NK-92 (cell line): ENCODE measurements around the gene CCDC169.
"Not testable (repeated sequence)": the region's sequence is repeated elsewhere in the genome, so short reads cannot be mapped to it uniquely, and the experiment has no call there.

Source experiments
- DNase-seq: peaks from one replicate; lab custom pipeline; 2025; ENCODE audit not compliant: unreplicated experiment; lab: John Stamatoyannopoulos, UW

Gene CCDC169

GRCh38 chr13:36319793-36320192 is 22.2 kb upstream of the CCDC169 start:
- DNase-seq: not testable (repeated sequence)

GRCh38 chr13:36313047-36313969 is 15.7 kb upstream of the CCDC169 start:
- DNase-seq: no peak

GRCh38 chr13:36310417-36311108 is 12.9 kb upstream of the CCDC169 start:
- DNase-seq: no peak

GRCh38 chr13:36302289-36302688 is 4.7 kb upstream of the CCDC169 start:
- DNase-seq: no peak

GRCh38 chr13:36299469-36299868 is 1.9 kb upstream of the CCDC169 start:
- not testable (repeated sequence) for DNase-seq

GRCh38 chr13:36298535-36299068 is 988 bp upstream of the CCDC169 start:
- DNase-seq: no peak

- DNase-seq: no peak
Observed at GRCh38 chr13:36294096-36294495, 3.5 kb downstream of the CCDC169 start.

GRCh38 chr13:36293497-36293896 is 4.1 kb downstream of the CCDC169 start:
- no peak for DNase-seq

GRCh38 chr13:36288794-36289391 is 8.7 kb downstream of the CCDC169 start:
- DNase-seq: no peak

- DNase-seq: no peak
Observed at GRCh38 chr13:36286006-36286405, 11.6 kb downstream of the CCDC169 start.

GRCh38 chr13:36282821-36283432 is 14.7 kb downstream of the CCDC169 start:
- no peak for DNase-seq

GRCh38 chr13:36275190-36276002 is 22.2 kb downstream of the CCDC169 start:
- DNase-seq: no peak

- no peak for DNase-seq
Observed at GRCh38 chr13:36273431-36273830, 24.2 kb downstream of the CCDC169 start.

GRCh38 chr13:36261976-36262375 is 35.6 kb downstream of the CCDC169 start:
- DNase-seq: no peak

- no peak for DNase-seq
Observed at GRCh38 chr13:36261011-36261410, 36.6 kb downstream of the CCDC169 start.

GRCh38 chr13:36259361-36260137 is 38.1 kb downstream of the CCDC169 start:
- DNase-seq: no peak

- DNase-seq: no peak
Observed at GRCh38 chr13:36258831-36259230, 38.8 kb downstream of the CCDC169 start.

GRCh38 chr13:36251526-36251925 is 46.1 kb downstream of the CCDC169 start:
- no peak for DNase-seq

- no peak for DNase-seq
Observed at GRCh38 chr13:36251017-36251416, 46.6 kb downstream of the CCDC169 start.
